Suprapubic skin (tissue), 4 donors: Measurements from ENCODE around the gene MAGEH1. TPM values are rescaled to one million over a fixed set of nuclear protein-coding genes. Genes with fewer than 3 reads are reported as not detected.

ENCODE experiments used
- DNase-seq, 2 donors: peaks; one replicate each; pipeline ENCODE4 v3.0.0-alpha.2; 2019; ENCODE audit warnings: low spot score in 2 of 2
- H3K27ac ChIP-seq: fragments of 200-600 bp; sonication (generic); one replicate; pipeline ENCODE4 v1.5.1; 2019
- H3K27me3 ChIP-seq: fragments of 200-600 bp; sonication (generic); one replicate; pipeline ENCODE4 v1.5.1; 2019
- H3K36me3 ChIP-seq: fragments of 200-600 bp; sonication (generic); one replicate; pipeline ENCODE4 v1.5.1; 2019
- H3K4me1 ChIP-seq: fragments of 200-600 bp; sonication (generic); one replicate; pipeline ENCODE4 v1.5.1; 2019
- H3K4me3 ChIP-seq: fragments of 200-600 bp; sonication (generic); one replicate; pipeline ENCODE4 v1.5.1; 2019; ENCODE audit warnings: mild to moderate bottlenecking
- H3K9me3 ChIP-seq: fragments of 200-600 bp; sonication (generic); one replicate; pipeline ENCODE4 v1.5.1; 2019
- EP300 ChIP-seq: sonication (generic); formaldehyde crosslinking; IDR thresholded peaks from one replicate; pipeline ENCODE4 v1.6.1; 2017; ENCODE audit warnings: antibody characterized with exemption
- POLR2A ChIP-seq, 2 donors: fragments of 450-650 bp; IDR thresholded peaks; one replicate each; pipeline ENCODE4 v1.6.1; 2017; ENCODE audit warnings: antibody characterized with exemption in 2 of 2, mild to moderate bottlenecking in 2 of 2, moderate library complexity in 2 of 2
- POLR2AphosphoS5 ChIP-seq, 3 donors: sonication (generic); formaldehyde crosslinking; IDR thresholded peaks; one replicate each; pipeline ENCODE4 v1.6.1; 2017; ENCODE audit warnings: antibody characterized with exemption in 3 of 3
- WGBS: methylation state at CpG from one replicate; pipeline ENCODE4 v1.1.5; 2018; 5-methylcytosine and 5-hydroxymethylcytosine counted together
- total RNA-seq, 4 donors: library from RNA; depleted of rRNA; stranded (reverse); fragments of >200 nt; gene quantifications; one replicate each; pipeline ENCODE4 v1.1.0, GENCODE V29; 2016
- TF ChIP-seq, protein P1 (sequence below), 2 donors: fragments of 200-600 bp in 1 of 2; fragments of 450-650 bp in 1 of 2; sonication (generic) in 1 of 2; IDR thresholded peaks; one replicate each; pipeline ENCODE4 v1.5.1; 2016 to 2019; ENCODE audit warnings: antibody characterized with exemption in 2 of 2, mild to moderate bottlenecking in 1 of 2, moderate library complexity in 1 of 2

Gene MAGEH1
- total RNA-seq, 4 donors from 2014 or later = 6.4 to 13.8 (median 10.1) TPM

DNA sequence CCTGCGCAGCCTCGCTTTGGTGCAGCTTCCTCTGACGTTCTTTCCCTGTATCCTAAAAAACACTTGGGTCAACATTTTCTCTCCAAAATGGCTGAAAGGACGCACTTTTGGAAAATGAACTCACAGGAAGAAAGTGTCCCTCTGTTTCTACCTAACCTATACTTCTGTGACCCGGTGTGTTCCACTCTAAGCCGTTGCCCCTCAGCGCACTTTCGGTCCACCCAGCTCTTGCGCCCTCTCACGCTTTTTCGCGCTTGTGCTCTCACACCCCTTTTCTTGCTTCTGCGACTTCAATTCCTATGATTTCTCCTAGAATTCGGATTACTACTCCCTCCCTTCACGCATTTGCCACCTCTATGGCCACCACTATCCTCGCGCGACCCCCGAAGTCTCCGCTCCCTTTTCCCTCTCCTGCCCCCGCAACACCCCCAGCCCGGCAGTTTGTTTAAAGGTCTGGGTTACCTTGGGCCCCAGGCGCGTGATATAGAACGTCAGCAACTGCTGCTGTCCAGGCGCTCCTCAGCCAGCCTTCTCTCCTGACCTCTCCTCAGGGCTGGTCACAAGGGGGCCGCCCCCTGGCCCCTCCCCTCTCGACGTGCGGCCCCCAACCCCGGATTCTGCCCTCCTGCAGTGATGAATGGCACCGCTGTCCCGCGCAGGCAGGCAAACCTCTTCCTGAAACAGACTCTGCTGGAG is 37.5 kb downstream of the MAGEH1 start, which contains the start of gene USP51:
TSS of gene USP51 (minus strand) at position 535 of the 696 bp plus-strand sequence. CDS start 909 bp downstream, outside the sequence.
- H3K36me3 ChIP-seq = no peaks in the 10 kb centered on the region
- DNase-seq = peak; percentile 67 to 72

DNA sequence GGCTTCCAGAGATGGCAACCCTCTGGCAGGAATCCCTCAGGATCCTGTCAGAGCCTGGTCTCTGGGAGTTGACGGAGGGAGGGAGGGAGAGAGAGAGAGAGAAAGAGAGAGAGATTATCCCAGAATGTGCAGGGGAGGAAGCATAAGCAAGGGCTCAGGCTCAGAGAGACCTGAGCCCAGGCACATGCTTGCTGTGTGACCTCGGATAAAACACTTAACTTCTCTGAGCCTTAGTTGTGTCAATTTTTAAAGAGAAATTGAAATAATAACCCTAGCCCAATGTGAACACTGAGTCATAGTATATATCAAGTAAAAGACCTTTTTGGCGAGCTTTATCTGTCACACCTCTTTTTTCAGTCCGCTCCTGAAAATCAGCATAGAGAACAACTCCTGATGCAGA is 38.2 kb downstream of the MAGEH1 start:
- 68% methylated on average over 4 of the region's 4 CpGs for WGBS

More for the DNA sequence above, 37.5 kb downstream of the MAGEH1 start, which contains the start of gene USP51:
- WGBS = 21% methylated on average over 34 of the region's 34 CpGs
- H3K4me1 ChIP-seq = peaks cover 14% of the 10 kb centered on the region
- no peak for TF ChIP-seq POLR2AphosphoS5 (IDR thresholded peaks at IDR 0.05)
- no peak for TF ChIP-seq POLR2A (IDR thresholded peaks at IDR 0.05)
- TF ChIP-seq EP300 = no peak
- TF ChIP-seq, protein P1, sequence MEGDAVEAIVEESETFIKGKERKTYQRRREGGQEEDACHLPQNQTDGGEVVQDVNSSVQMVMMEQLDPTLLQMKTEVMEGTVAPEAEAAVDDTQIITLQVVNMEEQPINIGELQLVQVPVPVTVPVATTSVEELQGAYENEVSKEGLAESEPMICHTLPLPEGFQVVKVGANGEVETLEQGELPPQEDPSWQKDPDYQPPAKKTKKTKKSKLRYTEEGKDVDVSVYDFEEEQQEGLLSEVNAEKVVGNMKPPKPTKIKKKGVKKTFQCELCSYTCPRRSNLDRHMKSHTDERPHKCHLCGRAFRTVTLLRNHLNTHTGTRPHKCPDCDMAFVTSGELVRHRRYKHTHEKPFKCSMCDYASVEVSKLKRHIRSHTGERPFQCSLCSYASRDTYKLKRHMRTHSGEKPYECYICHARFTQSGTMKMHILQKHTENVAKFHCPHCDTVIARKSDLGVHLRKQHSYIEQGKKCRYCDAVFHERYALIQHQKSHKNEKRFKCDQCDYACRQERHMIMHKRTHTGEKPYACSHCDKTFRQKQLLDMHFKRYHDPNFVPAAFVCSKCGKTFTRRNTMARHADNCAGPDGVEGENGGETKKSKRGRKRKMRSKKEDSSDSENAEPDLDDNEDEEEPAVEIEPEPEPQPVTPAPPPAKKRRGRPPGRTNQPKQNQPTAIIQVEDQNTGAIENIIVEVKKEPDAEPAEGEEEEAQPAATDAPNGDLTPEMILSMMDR (IDR thresholded peaks at IDR 0.05) = no peak
- peak within 1 kb of the TSS; percentile 89 for H3K27ac ChIP-seq
- H3K27me3 ChIP-seq = no peaks in the 10 kb centered on the region
- H3K4me3 ChIP-seq = peak within 1 kb of the TSS; percentile 69
- no peaks in the 10 kb centered on the region for H3K9me3 ChIP-seq

DNA sequence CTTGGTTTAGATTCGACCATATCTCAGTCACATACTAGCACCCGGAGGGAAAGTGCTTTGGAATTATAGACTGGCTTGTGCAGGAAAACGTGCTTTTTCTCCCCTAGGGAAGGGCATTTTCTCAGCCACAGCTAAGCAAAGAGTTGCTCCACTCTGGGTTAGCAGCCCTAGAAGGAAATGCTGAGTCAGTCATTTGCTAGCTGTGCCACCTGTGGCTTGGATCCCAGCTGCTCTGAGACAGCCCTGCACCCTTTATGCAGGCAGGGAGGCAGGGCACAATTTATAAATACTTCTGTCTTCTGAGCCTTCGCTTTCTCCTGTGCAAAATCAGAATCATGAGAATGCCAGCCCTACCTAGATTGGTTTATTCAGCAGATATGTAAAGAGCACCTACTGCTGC is 39.0 kb downstream of the MAGEH1 start:
- TF ChIP-seq POLR2A (IDR thresholded peaks at IDR 0.05) (no peak), POLR2AphosphoS5 (IDR thresholded peaks at IDR 0.05) (no peak), EP300 (no peak)
- TF ChIP-seq, protein P1 (IDR thresholded peaks at IDR 0.05) = no peak
- WGBS = 53% methylated on average over 4 of the region's 4 CpGs
- DNase-seq = no peak
- peaks cover 14% of the 10 kb centered on the region for H3K4me1 ChIP-seq
- no peak overlapping the region for H3K4me3 ChIP-seq
- no peaks in the 10 kb centered on the region for H3K36me3 ChIP-seq
- H3K9me3 ChIP-seq = no peaks in the 10 kb centered on the region
- H3K27ac ChIP-seq = no peak overlapping the region
- no peaks in the 10 kb centered on the region for H3K27me3 ChIP-seq

More for the DNA sequence above, 38.2 kb downstream of the MAGEH1 start:
- peak overlapping the region; percentile 69 for H3K4me3 ChIP-seq
- TF ChIP-seq POLR2AphosphoS5 (IDR thresholded peaks at IDR 0.05) (no peak), POLR2A (IDR thresholded peaks at IDR 0.05) (no peak), EP300 (no peak)
- TF ChIP-seq, protein P1 (IDR thresholded peaks at IDR 0.05) = no peak
- H3K9me3 ChIP-seq = no peaks in the 10 kb centered on the region
- no peak for DNase-seq
- peak overlapping the region; percentile 89 for H3K27ac ChIP-seq
- H3K27me3 ChIP-seq = no peaks in the 10 kb centered on the region
- H3K4me1 ChIP-seq = peaks cover 14% of the 10 kb centered on the region
- H3K36me3 ChIP-seq = no peaks in the 10 kb centered on the region

Other genes with a start within 250 kb of the MAGEH1 start
- gene PAGE5, start 231.8 kb upstream of the MAGEH1 start, total RNA-seq = not detected
- not detected for gene PAGE3, start 187.2 kb upstream of the MAGEH1 start, total RNA-seq
- 1 to 10 TPM in 1 of 4 donors, under 1 TPM in 3; 0.11 to 3.1 (median 0.61) TPM for gene USP51, start 37.7 kb downstream of the MAGEH1 start, total RNA-seq
- not detected for gene FOXR2, start 171.3 kb downstream of the MAGEH1 start, total RNA-seq